PC-3 (cell line): ENCODE results near the gene PRTG.

Experiments
- CTCF ChIP-seq: fragments of 300-600 bp; sonication (generic); conservative IDR thresholded peaks from 2 replicates; pipeline ENCODE4 v1.5.1; 2017; ENCODE audit warnings: antibody characterized with exemption, low read depth, mild to moderate bottlenecking, low read length
- EZH2 ChIP-seq: fragments of 300-600 bp; sonication (generic); IDR thresholded peaks from one replicate; pipeline ENCODE4 v1.6.1; 2017; ENCODE audit warnings: antibody characterized with exemption, mild to moderate bottlenecking, low read length; ENCODE audit not compliant: unreplicated experiment
- EZH2phosphoT487 ChIP-seq: fragments of 300-600 bp; sonication (generic); IDR thresholded peaks from 2 replicates; pipeline ENCODE4 v1.6.1; 2018; ENCODE audit warnings: mild to moderate bottlenecking, antibody characterized with exemption, low read length, borderline replicate concordance

- TF ChIP-seq EZH2 = no peak
- TF ChIP-seq CTCF = no peak
- no peak for TF ChIP-seq EZH2phosphoT487
Measured at GRCh38 chr15:55739641-55740040, 3.3 kb downstream of the PRTG start.
